ENCODE data around the gene UTP20. TPM values are rescaled to one million over a fixed set of nuclear protein-coding genes. Genes with fewer than 3 reads are reported as not detected.

The UTP20 gene
- total RNA-seq = 19.9 and 34.2 TPM in 2 replicates

DNA sequence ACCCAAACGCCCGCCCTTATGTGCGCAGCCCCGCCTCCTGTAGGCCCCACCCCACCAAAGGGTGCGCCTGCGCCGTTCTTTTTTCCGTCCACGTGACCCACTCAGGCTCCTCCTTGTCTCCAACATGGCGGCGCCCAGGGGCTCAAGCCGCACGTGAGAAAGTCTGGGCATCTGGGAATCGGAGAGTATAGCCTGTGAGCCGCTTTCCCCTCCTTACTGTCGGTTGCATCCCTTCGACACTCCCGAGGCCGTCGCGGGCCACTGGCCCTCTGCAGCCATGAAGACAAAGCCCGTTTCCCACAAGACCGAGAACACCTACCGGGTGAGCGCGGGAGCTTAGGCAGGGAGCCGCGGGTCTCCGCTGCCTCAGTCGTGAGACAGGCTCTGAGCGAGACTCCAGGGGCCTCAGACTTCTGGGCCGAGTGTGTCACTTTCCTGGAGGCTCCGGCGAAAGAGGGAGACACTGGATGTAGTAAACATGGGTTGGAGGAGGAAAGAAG lies at the start of gene UTP20:
TSS of gene UTP20 (plus strand) at position 100 of the 500 bp plus-strand sequence. CDS start at position 278, 178 bp downstream.

DNA sequence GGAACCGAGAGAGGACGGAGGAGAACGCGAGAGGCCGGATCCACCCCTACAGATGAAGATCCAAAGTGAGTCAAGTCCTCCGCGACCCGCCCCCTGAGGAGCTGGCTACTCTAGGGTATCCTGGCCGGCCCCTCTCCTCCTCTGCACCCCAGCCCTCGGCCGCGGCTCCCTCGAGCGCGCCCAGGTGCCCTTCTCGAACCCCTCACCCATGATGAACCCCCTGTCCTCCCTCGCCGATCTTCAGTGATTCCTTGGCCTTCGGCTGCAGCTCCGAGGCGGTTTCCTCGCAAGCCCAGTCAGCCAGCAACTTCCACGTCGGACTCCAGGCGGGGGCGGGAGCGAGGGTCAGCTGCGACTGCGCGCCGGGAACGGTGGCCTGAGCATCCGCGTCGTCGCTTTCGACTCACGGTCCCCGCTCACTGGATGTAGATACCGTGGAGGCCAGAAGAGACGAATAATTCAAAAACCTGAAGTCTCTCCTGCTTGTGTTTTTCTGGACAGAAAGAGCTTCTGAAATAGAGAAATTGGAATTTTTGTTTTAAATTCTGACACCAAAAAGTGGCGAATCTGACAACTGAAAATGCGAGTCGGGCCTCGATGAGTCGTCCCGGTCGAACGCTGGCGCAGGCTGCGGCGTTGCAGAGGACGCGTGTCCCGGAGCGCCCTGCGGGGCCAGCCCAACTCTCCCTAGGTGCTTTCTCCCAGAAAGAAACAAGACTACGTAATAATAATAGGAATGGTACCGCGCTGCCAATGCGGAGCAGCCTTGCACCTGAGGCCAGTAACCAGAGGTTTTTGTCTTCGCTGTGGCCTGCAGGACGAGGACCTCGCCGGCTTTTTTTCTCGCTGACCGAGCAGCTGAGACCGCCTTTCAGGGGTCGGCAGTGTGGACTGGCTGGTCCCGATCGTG lies 127.8 kb downstream of the UTP20 start, which contains the start of gene ARL1:
TSS of gene ARL1 (minus strand) at position 337 of the 910 bp plus-strand sequence. CDS start at position 210, 127 bp downstream.

Small RNAs within 50 kb of the gene (small RNA-seq; reads per million reads assigned to genes)
- gene RNU6-1068P (not detected), gene RPS27P23 (not detected)

Other genes starting within 250 kb of the UTP20 start
- gene SLC5A8, start 69.9 kb upstream of the UTP20 start, total RNA-seq = not detected in 2 replicates
- gene ARL1, start 127.7 kb downstream of the UTP20 start, total RNA-seq = 56.5 and 70.8 TPM in 2 replicates
- gene SPIC, start 195.2 kb downstream of the UTP20 start, total RNA-seq = not detected in 2 replicates

Data from vein endothelial cell (primary cell).